Upper lobe of left lung (tissue), 6 donors: ENCODE data around the gene PCBP4. TPM values are rescaled to one million over a fixed set of nuclear protein-coding genes. Genes with fewer than 3 reads are reported as not detected.

ENCODE experiments used
- ATAC-seq, 2 donors: fragments of 200-7000 bp; cut with Tn5 transposase; one replicate each; pipeline ENCODE4 v1.9.1; 2022; ENCODE audit warnings: mild to moderate bottlenecking in 2 of 2, moderate library complexity in 2 of 2; ENCODE audit not compliant: low FRiP score in 2 of 2
- DNase-seq, 2 donors: peaks; one replicate each; pipeline ENCODE4 v3.0.0-alpha.2; 2019 to 2020
- H3K27ac ChIP-seq, 4 donors: fragments of 200-600 bp; sonication (generic); one replicate each; pipeline ENCODE4 v1.5.1; 2016 to 2019
- H3K27me3 ChIP-seq, 4 donors: fragments of 200-600 bp; sonication (generic); one replicate each; pipeline ENCODE4 v1.5.1; 2017 to 2019
- H3K36me3 ChIP-seq, 4 donors: fragments of 200-600 bp; sonication (generic); one replicate each; pipeline ENCODE4 v1.5.1; 2016 to 2019
- H3K4me1 ChIP-seq, 4 donors: fragments of 200-600 bp; sonication (generic); one replicate each; pipeline ENCODE4 v1.5.1; 2018 to 2019
- H3K4me3 ChIP-seq, 4 donors: fragments of 200-600 bp; sonication (generic); one replicate each; pipeline ENCODE4 v1.5.1; 2017 to 2019; ENCODE audit warnings: mild to moderate bottlenecking in 2 of 4, moderate library complexity in 1 of 4
- H3K9me3 ChIP-seq, 4 donors: fragments of 200-600 bp; sonication (generic); one replicate each; pipeline ENCODE4 v1.5.1; 2018 to 2019
- EP300 ChIP-seq, 4 donors: sonication (generic); formaldehyde crosslinking; IDR thresholded peaks; one replicate each; pipeline ENCODE4 v1.5.1; 2017; ENCODE audit warnings: antibody characterized with exemption in 4 of 4, control low read depth in 2 of 4
- POLR2A ChIP-seq, 4 donors: fragments of 450-650 bp; IDR thresholded peaks; one replicate each; pipeline ENCODE4 v1.5.1; 2016 to 2017; ENCODE audit warnings: antibody characterized with exemption in 4 of 4, mild to moderate bottlenecking in 2 of 4
- POLR2AphosphoS5 ChIP-seq, 2 donors: sonication (generic); formaldehyde crosslinking; IDR thresholded peaks; one replicate each; pipeline ENCODE4 v1.5.1; 2017; ENCODE audit warnings: antibody characterized with exemption in 2 of 2
- WGBS, 2 donors: methylation state at CpG; one replicate each; pipeline ENCODE4 v1.1.5; 2017 to 2018; 5-methylcytosine and 5-hydroxymethylcytosine counted together
- total RNA-seq, 6 donors: library from RNA; depleted of rRNA in 4 of 6; stranded (reverse); fragments of >200 nt in 4 of 6; gene quantifications; one replicate each; pipeline versions ENCODE4 v1.1.0 to v1.2.1, GENCODE V29; 2016 to 2021
- TF ChIP-seq, protein P1 (sequence below), 6 experiments: fragments of 450-650 bp in 4 of 6; fragments of 200-600 bp in 2 of 6; sonication (generic) in 2 of 6; IDR thresholded peaks; one replicate each; pipeline ENCODE4 v1.5.1; 2016 to 2019; ENCODE audit warnings: antibody characterized with exemption in 6 of 6
- donor health status: DM: no; HTN: no; CAD: no; lungs with moderate emphysema.
- donor health status: DM: no; HTN: yes; CAD: no; lungs with severe emphysema.

PCBP4 gene
- total RNA-seq, 6 donors from 2014 or later = 22.7 to 53.4 (median 37.7) TPM

DNA sequence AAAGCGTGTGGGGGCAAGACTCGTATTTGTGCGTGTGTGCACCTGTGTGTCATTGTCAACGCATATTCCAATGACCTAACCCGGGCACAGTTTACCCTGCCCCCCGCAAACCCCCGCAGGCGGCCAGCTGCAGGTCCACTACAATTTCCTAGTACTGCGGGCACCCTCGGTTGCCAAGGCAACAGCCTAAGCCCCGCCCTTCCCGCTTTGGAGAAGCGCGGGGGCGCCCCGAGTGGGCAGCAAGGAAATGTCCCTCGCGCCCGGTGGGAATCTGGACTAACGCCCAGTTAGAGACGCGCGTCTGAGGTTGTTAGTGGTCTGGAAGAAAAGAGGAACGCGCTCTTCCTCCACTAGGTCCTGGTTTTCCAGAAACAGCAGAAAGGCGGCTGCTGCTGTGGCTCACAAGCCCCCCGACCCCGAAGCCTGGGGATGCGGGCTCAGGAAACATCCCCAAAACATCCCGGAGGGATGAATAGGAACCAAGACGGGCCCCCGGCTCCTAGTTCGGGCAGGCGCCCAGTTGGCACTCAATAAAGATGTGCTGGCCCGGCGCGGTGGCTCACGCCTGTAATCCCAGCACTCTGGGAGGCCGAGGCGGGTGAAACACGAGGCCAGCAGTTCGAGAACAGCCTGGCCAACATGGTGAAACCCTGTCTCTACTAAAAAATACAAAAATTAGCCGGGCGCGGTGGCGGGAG, 8.7 kb upstream of the PCBP4 start:
- Histone ChIP-seq H3K27me3 (no peaks in the 10 kb centered on the region), H3K4me1 (peaks cover 23 to 50% (median 33%) of the 10 kb centered on the region in 4 donors), H3K27ac (peak overlapping the region; percentile 49 to 95 (median 91)), H3K4me3 (peak overlapping the region in 3 of 4 donors; percentile 58 to 84 (median 64)), H3K36me3 (no peaks in the 10 kb centered on the region), H3K9me3 (no peaks in the 10 kb centered on the region)
- DNase-seq = peak; percentile 75 to 89
- ATAC-seq = peak in 1 of 2 donors; percentile 27
- 34 to 40% methylated on average over 36 to 46 of the region's 46 CpGs for WGBS, 2 donors
- TF ChIP-seq EP300 (IDR thresholded peaks at IDR 0.05) = no peak
- TF ChIP-seq, protein P1, sequence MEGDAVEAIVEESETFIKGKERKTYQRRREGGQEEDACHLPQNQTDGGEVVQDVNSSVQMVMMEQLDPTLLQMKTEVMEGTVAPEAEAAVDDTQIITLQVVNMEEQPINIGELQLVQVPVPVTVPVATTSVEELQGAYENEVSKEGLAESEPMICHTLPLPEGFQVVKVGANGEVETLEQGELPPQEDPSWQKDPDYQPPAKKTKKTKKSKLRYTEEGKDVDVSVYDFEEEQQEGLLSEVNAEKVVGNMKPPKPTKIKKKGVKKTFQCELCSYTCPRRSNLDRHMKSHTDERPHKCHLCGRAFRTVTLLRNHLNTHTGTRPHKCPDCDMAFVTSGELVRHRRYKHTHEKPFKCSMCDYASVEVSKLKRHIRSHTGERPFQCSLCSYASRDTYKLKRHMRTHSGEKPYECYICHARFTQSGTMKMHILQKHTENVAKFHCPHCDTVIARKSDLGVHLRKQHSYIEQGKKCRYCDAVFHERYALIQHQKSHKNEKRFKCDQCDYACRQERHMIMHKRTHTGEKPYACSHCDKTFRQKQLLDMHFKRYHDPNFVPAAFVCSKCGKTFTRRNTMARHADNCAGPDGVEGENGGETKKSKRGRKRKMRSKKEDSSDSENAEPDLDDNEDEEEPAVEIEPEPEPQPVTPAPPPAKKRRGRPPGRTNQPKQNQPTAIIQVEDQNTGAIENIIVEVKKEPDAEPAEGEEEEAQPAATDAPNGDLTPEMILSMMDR (IDR thresholded peaks at IDR 0.05) = peak in 1 of 6 experiments; percentile 25
- no peak for TF ChIP-seq POLR2AphosphoS5 (IDR thresholded peaks at IDR 0.05)

DNA sequence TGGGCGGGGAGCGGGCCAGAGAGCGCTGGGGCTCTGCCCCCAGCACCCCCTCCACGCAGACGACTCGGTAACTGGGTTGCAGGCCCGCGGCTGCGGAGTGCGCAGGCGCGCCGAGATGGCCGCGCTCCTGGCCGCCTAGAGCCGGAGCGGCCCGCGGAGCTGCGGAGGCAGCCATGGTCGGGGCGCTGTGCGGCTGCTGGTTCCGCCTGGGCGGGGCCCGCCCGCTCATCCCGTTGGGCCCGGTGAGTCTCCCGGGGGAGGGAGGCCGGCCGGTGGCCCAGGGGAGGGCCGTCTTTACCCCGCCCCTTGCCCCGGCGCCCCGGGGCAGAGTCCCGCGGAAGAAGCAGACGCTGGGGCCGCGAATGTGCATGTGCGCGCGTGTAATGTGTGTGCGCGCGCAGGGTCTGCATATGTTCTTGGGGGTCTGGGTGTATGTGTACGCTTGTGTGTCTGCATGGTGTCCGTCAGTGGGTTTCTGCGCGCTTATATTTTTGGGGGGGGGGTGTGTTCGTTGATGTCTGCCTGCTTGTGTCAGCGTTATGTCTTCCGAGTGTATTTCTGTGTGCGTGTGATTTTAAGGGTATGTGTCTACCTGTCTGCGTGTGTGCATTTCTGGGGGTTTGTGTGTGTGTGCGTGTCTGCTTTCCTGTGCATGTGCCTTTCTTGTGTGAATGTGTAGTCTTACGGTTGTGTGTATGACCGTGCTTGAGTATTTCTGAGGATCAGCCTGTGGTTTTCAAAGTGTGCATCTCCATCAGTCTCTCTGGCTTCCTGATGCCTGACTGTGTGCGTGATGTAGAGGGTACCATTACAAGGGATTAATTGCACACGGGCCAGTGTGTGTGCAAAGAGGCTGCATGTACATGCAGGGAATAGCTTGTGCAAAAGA, 8.0 kb upstream of the PCBP4 start, which contains the start of gene ABHD14A:
TSS of gene ABHD14A (plus strand) at position 102 of the 889 bp plus-strand sequence. CDS start at position 174, 72 bp downstream.
- ATAC-seq (peak; percentile 77 to 92), DNase-seq (peak; percentile 84 to 96)
- WGBS, 2 donors = 0 to 1% methylated on average over 14 to 48 of the region's 63 CpGs
- Histone ChIP-seq H3K36me3 (no peaks in the 10 kb centered on the region), H3K9me3 (no peaks in the 10 kb centered on the region), H3K4me3 (peak within 1 kb of the TSS; percentile 58 to 84 (median 64)), H3K27ac (peak within 1 kb of the TSS; percentile 91 to 95 (median 92)), H3K27me3 (no peaks in the 10 kb centered on the region), H3K4me1 (peaks cover 23 to 50% (median 32%) of the 10 kb centered on the region in 4 donors)
- TF ChIP-seq POLR2A (IDR thresholded peaks at IDR 0.05) (peak in 3 of 4 donors; percentile 35 to 83 (median 55)), EP300 (IDR thresholded peaks at IDR 0.05) (no peak), POLR2AphosphoS5 (IDR thresholded peaks at IDR 0.05) (peak in 1 of 2 donors; percentile 64)
- TF ChIP-seq, protein P1 (IDR thresholded peaks at IDR 0.05) = peak in 1 of 6 experiments; percentile 7

DNA sequence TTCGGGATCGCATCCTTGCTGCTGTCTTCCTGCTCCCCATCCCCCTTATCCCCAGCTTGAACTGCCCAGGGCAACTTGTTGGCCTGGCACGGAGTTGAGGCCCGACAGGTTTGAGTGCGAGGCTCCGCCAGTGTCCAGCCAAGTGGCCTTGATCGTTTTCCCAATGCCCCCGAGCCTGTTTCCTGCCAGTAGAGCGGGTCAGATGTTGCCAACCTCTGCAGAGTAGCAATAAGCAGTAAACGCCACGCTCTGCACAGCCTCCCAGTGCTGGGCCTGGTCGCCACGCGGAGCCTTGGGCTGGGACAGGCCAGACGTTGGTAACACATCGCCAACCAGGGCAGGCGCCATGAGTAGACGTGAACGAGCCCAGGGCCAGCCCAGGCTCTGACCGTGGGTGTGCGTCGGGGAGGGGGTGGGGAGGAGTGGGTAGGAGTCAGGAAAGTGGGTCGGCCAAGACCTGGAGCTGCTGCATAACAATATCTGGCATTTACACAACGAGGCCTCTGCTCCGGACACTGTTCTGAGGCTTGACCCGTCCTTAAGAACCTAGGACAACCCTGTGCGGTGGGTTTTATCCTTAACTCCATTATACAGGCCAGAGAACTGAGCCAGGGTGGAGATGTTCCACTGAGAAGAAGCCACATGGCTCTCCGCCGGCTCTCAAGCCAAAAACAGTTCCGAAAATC, 7.2 kb upstream of the PCBP4 start:
- peak overlapping the region; percentile 58 to 84 (median 64) for H3K4me3 ChIP-seq
- H3K36me3 ChIP-seq = no peaks in the 10 kb centered on the region
- no peak for TF ChIP-seq EP300 (IDR thresholded peaks at IDR 0.05)
- no peak for TF ChIP-seq POLR2AphosphoS5 (IDR thresholded peaks at IDR 0.05)
- TF ChIP-seq POLR2A (IDR thresholded peaks at IDR 0.05) = no peak
- TF ChIP-seq, protein P1 (IDR thresholded peaks at IDR 0.05) = peak in 3 of 6 experiments; percentile 12 to 44 (median 40)
- H3K27me3 ChIP-seq = no peaks in the 10 kb centered on the region
- H3K9me3 ChIP-seq = no peaks in the 10 kb centered on the region
- H3K27ac ChIP-seq = peak overlapping the region; percentile 91 to 95 (median 92)
- WGBS, 2 donors = 9 to 18% methylated on average over 14 to 30 of the region's 30 CpGs
- DNase-seq = peak; percentile 53 to 87
- H3K4me1 ChIP-seq = peaks cover 23 to 50% (median 32%) of the 10 kb centered on the region in 4 donors
- peak; percentile 17 to 40 for ATAC-seq

DNA sequence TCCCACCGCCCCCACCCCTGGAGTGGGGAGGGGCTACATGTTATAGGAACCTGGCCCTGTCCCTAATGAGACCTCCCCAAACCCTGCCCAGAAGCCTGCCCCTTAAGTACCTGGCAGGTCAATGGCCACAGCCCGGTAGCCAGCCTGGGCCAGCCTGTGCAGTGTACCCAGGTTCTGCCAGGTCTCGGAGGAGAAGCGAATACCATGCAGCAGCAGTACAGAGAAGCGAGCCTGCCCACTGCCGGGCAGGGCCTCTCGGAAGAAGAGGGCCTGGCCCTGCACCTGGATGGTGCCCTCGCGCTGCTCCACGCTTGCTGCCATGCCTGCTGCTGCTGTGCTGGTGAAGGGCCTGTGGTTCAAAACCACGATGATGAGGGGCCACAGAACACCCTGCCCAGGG, 4.1 kb upstream of the PCBP4 start:
- Histone ChIP-seq H3K4me3 (no peak overlapping the region), H3K4me1 (peaks cover 30 to 68% (median 46%) of the 10 kb centered on the region in 4 donors), H3K36me3 (no peaks in the 10 kb centered on the region), H3K27ac (no peak overlapping the region), H3K9me3 (no peaks in the 10 kb centered on the region), H3K27me3 (peaks cover 0 to 4% (median 0%) of the 10 kb centered on the region in 4 donors)
- DNase-seq = no peak
- no peak for ATAC-seq
- TF ChIP-seq, protein P1 (IDR thresholded peaks at IDR 0.05) = no peak
- TF ChIP-seq EP300 (IDR thresholded peaks at IDR 0.05) = no peak
- WGBS, 2 donors = 96% methylated on average over 5 of the region's 11 CpGs; no CpG with 5 or more reads in 1 of the 2 donors
